Stomach (tissue), 9 donors: Measurements from ENCODE around the gene ZXDC. TPM values are rescaled to one million over a fixed set of nuclear protein-coding genes. Genes with fewer than 3 reads are reported as not detected.
A peak's percentile ranks its signal among the peaks of the same experiment; 100 is the strongest.

ENCODE experiments used
- DNase-seq, 2 donors: peaks; one replicate each; pipeline versions ENCODE4 v3.0.0 to v3.0.0-alpha.2; 2013 to 2019
- H3K27ac ChIP-seq, 5 donors: fragments of 200-600 bp in 4 of 5; sonication (generic) in 4 of 5; one replicate each; pipeline ENCODE4 v1.5.1; 2013 to 2019; ENCODE audit warnings: mild to moderate bottlenecking in 1 of 5, moderate library complexity in 1 of 5
- H3K27me3 ChIP-seq, 3 donors: fragments of 200-600 bp; sonication (generic); one replicate each; pipeline ENCODE4 v1.5.1; 2017 to 2019; ENCODE audit warnings: mixed run types in 1 of 3
- H3K36me3 ChIP-seq, 4 donors: fragments of 200-600 bp; sonication (generic); 1 replicate in 3 of 4; 2 replicates in 1 of 4; pipeline ENCODE4 v1.5.1; 2016 to 2019
- H3K4me1 ChIP-seq, 4 donors: fragments of 200-600 bp; sonication (generic); one replicate each; pipeline ENCODE4 v1.5.1; 2016 to 2019
- H3K4me3 ChIP-seq, 4 donors: fragments of 200-600 bp; sonication (generic) in 3 of 4; one replicate each; pipeline ENCODE4 v1.5.1; 2016 to 2019; ENCODE audit warnings: mild to moderate bottlenecking in 1 of 4
- H3K9me3 ChIP-seq, 4 donors: fragments of 200-600 bp; sonication (generic); one replicate each; pipeline ENCODE4 v1.5.1; 2016 to 2019
- EP300 ChIP-seq: sonication (generic); formaldehyde crosslinking; IDR thresholded peaks from one replicate; pipeline ENCODE4 v1.6.1; 2017; ENCODE audit warnings: antibody characterized with exemption
- POLR2A ChIP-seq, 4 donors: fragments of 450-650 bp; IDR thresholded peaks; one replicate each; pipeline ENCODE4 v1.6.1; 2016; ENCODE audit warnings: antibody characterized with exemption in 4 of 4, control low read depth in 2 of 4, mild to moderate bottlenecking in 1 of 4, moderate library complexity in 1 of 4
- POLR2AphosphoS5 ChIP-seq, 3 donors: sonication (generic); formaldehyde crosslinking; IDR thresholded peaks; one replicate each; pipeline ENCODE4 v1.6.1; 2016; ENCODE audit warnings: antibody characterized with exemption in 3 of 3
- WGBS, 5 donors: extraction: QIAGEN DNeasy Blood & Tissue Kit in 3 of 5; methylation state at CpG; one replicate each; pipeline versions ENCODE4 v1.1.5 to v1.1.7; 2013 to 2018; 5-methylcytosine and 5-hydroxymethylcytosine counted together
- intact Hi-C: fragments of 100-400 bp; cut with DNase I; formaldehyde crosslinking; loops from one replicate; pipeline ENCODE4 v1.15.1; 2023; ENCODE audit warnings: low total_unique reads
- polyA plus RNA-seq, 3 donors: library from polyadenylated mRNA; stranded (reverse); fragments of 200-250 nt; gene quantifications; one replicate each; pipeline ENCODE4 v1.2.3, GENCODE V29; 2013
- total RNA-seq, 5 donors: library from RNA; depleted of rRNA; stranded (reverse); fragments of >200 nt; gene quantifications; one replicate each; pipeline versions ENCODE4 v1.1.0 to v1.2.3, GENCODE V29; 2014 to 2016
- TF ChIP-seq, protein P1 (sequence below), 7 experiments: fragments of 450-650 bp in 4 of 7; fragments of 200-600 bp in 3 of 7; sonication (generic) in 3 of 7; IDR thresholded peaks; one replicate each; pipeline ENCODE4 v1.5.1; 2016 to 2019; ENCODE audit warnings: antibody characterized with exemption in 7 of 7, control low read depth in 2 of 7, mild to moderate bottlenecking in 1 of 7
- donor health status: healthy with polysubstance abuse.
- donor health status: Bipolar disorder and iron deficiency.
- donor health status: healthy.

ZXDC gene
- total and polyA plus RNA-seq, 8 donors = 6.1 to 73.2 (median 22.4) TPM

DNA sequence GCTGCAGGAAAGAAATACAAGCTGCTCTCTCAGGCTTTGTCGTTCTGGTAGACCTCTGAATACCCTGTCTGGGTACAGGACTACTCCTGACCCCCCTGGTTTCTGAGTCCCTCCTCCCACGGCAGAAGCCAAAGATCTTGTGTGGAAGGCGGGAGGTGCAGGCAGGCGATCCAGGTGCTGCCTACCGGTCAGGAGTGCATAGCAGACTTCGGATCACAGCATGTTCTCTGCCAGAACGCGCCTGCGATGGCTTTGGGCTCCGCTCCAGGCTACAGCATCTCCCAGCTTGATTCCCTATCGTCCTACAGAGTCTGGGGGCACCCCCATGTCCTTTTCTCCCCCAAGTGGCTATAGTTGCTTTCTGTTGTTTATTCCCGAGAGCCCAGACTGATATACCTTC lies 83.4 kb downstream of the ZXDC start:
- Histone ChIP-seq H3K4me1 (peaks cover 16 to 26% (median 22%) of the 10 kb centered on the region in 4 donors), H3K27ac (no peak overlapping the region), H3K27me3 (peaks cover 0 to 46% (median 19%) of the 10 kb centered on the region in 3 donors), H3K9me3 (no peaks in the 10 kb centered on the region), H3K36me3 (no peaks in the 10 kb centered on the region), H3K4me3 (no peak overlapping the region)
- TF ChIP-seq POLR2A (IDR thresholded peaks at IDR 0.05) (no peak), POLR2AphosphoS5 (IDR thresholded peaks at IDR 0.05) (no peak), EP300 (no peak)
- TF ChIP-seq, protein P1, sequence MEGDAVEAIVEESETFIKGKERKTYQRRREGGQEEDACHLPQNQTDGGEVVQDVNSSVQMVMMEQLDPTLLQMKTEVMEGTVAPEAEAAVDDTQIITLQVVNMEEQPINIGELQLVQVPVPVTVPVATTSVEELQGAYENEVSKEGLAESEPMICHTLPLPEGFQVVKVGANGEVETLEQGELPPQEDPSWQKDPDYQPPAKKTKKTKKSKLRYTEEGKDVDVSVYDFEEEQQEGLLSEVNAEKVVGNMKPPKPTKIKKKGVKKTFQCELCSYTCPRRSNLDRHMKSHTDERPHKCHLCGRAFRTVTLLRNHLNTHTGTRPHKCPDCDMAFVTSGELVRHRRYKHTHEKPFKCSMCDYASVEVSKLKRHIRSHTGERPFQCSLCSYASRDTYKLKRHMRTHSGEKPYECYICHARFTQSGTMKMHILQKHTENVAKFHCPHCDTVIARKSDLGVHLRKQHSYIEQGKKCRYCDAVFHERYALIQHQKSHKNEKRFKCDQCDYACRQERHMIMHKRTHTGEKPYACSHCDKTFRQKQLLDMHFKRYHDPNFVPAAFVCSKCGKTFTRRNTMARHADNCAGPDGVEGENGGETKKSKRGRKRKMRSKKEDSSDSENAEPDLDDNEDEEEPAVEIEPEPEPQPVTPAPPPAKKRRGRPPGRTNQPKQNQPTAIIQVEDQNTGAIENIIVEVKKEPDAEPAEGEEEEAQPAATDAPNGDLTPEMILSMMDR (IDR thresholded peaks at IDR 0.05) = no peak
- WGBS, 5 donors = 76 to 84% (median 78%) methylated on average over 12 of the region's 12 CpGs
- intact Hi-C loops = loop anchor here (5.0 to 10.0 kb wide), 2 partner anchors 135 to 267 kb away; no protein-coding TSS in a partner anchor
- peak in 1 of 2 donors; percentile 11 for DNase-seq

DNA sequence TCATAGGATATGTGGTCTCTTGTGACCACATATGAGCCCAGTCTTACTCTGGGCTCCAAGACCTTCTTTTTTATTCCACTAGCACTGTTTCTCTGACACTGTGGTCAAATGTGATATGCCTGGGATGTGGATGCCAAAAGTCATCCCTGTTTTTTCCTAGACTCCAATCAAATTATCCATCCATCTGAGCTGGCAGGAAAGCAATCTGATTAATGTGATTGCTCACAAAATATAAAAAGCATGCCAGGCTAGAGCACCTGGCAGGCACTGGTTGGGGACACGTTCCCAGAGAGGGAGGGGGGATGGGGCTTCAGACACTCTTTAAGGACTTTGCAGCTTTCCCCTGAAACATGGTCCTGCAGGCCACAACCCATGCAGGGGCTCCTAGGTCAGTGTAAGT lies 84.1 kb downstream of the ZXDC start:
- TF ChIP-seq POLR2AphosphoS5 (IDR thresholded peaks at IDR 0.05) (no peak), POLR2A (IDR thresholded peaks at IDR 0.05) (no peak), EP300 (no peak)
- TF ChIP-seq, protein P1 (IDR thresholded peaks at IDR 0.05) = no peak
- H3K9me3 ChIP-seq = no peaks in the 10 kb centered on the region
- intact Hi-C loops = loop anchor here (5.0 to 10.0 kb wide), 2 partner anchors 134 to 267 kb away; no protein-coding TSS in a partner anchor
- no peak overlapping the region for H3K27ac ChIP-seq
- 9 to 63% (median 27%) methylated on average over 1 of the region's 1 CpG for WGBS, 5 donors
- no peaks in the 10 kb centered on the region for H3K36me3 ChIP-seq
- H3K4me1 ChIP-seq = peaks cover 16 to 26% (median 22%) of the 10 kb centered on the region in 4 donors
- H3K27me3 ChIP-seq = peaks cover 0 to 46% (median 19%) of the 10 kb centered on the region in 3 donors
- peak in 1 of 2 donors; percentile 9 for DNase-seq
- H3K4me3 ChIP-seq = no peak overlapping the region

GRCh38 chr3:126390751-126391150 lies 84.9 kb downstream of the ZXDC start:
- H3K4me1 ChIP-seq = peaks cover 16 to 26% (median 22%) of the 10 kb centered on the region in 4 donors
- H3K27ac ChIP-seq = no peak overlapping the region
- TF ChIP-seq, protein P1 (IDR thresholded peaks at IDR 0.05) = no peak
- TF ChIP-seq POLR2AphosphoS5 (IDR thresholded peaks at IDR 0.05) = no peak
- no peak for TF ChIP-seq EP300
- no peak for TF ChIP-seq POLR2A (IDR thresholded peaks at IDR 0.05)
- no peaks in the 10 kb centered on the region for H3K36me3 ChIP-seq
- no peaks in the 10 kb centered on the region for H3K9me3 ChIP-seq
- H3K4me3 ChIP-seq = no peak overlapping the region
- intact Hi-C loops = loop anchor here (5.0 to 10.0 kb wide), 2 partner anchors 133 to 266 kb away; no protein-coding TSS in a partner anchor
- DNase-seq = peak in 1 of 2 donors; percentile 24
- WGBS, 5 donors = 53 to 72% (median 70%) methylated on average over 4 of the region's 4 CpGs
- H3K27me3 ChIP-seq = peaks cover 0 to 43% (median 19%) of the 10 kb centered on the region in 3 donors

- intact Hi-C loops = loop anchor here (5.0 to 10.0 kb wide), 2 partner anchors 133 to 265 kb away; no protein-coding TSS in a partner anchor
- no peak for TF ChIP-seq POLR2AphosphoS5 (IDR thresholded peaks at IDR 0.05)
- TF ChIP-seq POLR2A (IDR thresholded peaks at IDR 0.05) = no peak
- no peak for TF ChIP-seq EP300
- TF ChIP-seq, protein P1 (IDR thresholded peaks at IDR 0.05) = no peak
These were observed 85.5 kb downstream of the ZXDC start for GRCh38 chr3:126390201-126390600.

More at GRCh38 chr3:126390201-126390600, 85.5 kb downstream of the ZXDC start:
- H3K4me1 ChIP-seq = peaks cover 16 to 26% (median 22%) of the 10 kb centered on the region in 4 donors
- DNase-seq = peak in 1 of 2 donors; percentile 19
- H3K9me3 ChIP-seq = no peaks in the 10 kb centered on the region
- no peaks in the 10 kb centered on the region for H3K36me3 ChIP-seq
- no peak overlapping the region for H3K4me3 ChIP-seq
- peaks cover 0 to 38% (median 14%) of the 10 kb centered on the region in 3 donors for H3K27me3 ChIP-seq
- H3K27ac ChIP-seq = peak overlapping the region in 1 of 5 donors; percentile 90
- WGBS, 5 donors = 83 to 92% (median 89%) methylated on average over 15 of the region's 15 CpGs
